SW480 (cell line): Measurements from ENCODE around the gene GMPPB.
"Not testable (repeated sequence)": the region's sequence is repeated elsewhere in the genome, so short reads cannot be mapped to it uniquely, and the experiment has no call there.

ENCODE experiments used
- DNase-seq: peaks from one replicate; pipeline ENCODE4 v3.0.0-alpha.2; 2016; ENCODE audit warnings: low spot score

GMPPB gene

DNA sequence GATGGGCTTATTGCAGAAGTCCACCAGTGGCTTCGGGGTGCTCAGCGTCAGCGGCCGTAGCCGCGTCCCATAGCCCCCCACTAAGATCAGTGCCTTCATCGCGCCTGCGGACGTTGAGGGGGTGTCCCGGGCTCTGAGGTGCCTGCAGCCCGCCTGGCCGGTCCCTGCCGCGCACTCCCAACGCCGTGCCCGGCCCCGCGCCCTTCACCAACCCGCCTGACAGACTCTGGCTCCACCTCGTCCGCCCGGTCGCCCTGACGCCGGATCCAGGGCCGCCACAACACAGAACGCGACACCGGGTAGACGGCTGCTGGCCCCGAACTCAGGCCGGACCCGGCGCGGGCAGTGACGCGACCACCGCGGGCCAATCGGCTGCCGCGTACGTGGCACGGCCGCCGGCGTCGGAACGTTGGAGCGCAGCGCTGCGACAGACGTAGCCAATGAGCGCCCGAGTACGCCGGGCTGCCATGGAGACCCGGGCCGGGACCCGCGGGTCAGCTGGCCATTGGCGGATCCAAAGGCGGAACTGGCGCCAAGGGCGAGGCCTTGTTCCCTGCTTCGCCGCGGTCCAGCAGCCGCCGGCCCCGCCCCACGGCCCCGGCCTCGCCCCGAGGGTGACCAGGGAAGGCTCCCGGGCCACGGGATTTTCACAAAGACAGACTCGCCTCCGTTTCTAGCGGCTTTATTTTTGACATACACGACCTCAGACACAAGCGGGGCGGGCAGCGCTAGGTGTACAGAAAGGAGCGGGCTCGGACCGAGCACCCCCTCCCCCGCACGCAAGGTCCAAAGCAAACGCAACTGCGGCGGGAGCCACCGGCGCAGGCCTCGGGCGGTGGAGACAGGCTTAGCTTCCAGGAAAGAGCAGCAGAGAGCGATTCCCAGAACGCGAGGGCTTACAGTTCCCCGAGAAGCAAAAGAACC lies at the start of gene GMPPB:
TSS of gene GMPPB (minus strand) at position 324 of the 924 bp plus-strand sequence. CDS start at position 99, 225 bp downstream.
- peak; percentile 96 for DNase-seq

DNA sequence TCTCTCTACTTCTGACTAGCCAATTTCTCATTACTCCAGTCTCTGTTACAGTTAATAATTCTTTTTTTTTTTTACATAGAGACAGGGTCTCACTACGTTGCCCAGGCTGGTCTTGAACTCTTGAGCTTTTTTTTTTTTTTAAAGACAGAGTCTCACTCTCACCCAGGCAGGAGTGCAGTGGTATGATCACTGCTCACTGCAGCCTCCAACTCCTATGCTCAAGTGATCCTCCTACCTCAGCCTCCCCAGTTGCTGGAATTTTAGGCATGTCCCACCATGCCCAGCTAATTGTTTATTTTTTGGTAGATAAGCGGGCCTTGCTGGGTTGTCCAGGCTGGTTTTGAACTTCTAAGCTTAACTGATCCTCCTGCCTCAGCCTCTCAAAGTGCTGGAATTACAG lies 49.0 kb upstream of the GMPPB start:
- DNase-seq: no peak

DNA sequence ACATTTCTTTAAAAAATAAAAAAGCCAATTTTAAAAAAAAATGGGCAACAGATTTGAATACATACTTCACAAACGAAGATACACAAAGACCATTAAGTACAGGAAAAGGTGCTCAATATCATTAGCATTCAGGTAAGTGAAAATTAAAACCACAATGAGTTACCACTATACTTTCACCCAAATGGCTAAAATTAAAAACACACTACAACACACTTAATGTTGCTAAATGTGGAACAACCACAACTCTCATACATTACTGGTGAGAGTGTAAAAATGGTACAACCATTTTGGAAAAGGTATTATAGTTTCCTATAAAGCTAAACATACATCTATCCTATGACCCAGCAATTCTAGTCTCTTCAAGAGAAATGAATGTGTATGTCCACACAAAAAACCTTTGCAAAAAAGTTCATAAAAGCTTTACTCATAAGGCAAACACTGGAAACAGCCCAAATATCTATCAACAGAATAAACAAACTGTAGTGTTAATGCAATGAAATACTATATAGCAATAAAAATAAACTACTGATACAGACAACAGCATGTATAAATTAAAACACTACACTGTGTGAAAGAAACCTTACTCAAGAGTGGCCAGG lies 47.7 kb upstream of the GMPPB start:
- DNase-seq: no peak

DNA sequence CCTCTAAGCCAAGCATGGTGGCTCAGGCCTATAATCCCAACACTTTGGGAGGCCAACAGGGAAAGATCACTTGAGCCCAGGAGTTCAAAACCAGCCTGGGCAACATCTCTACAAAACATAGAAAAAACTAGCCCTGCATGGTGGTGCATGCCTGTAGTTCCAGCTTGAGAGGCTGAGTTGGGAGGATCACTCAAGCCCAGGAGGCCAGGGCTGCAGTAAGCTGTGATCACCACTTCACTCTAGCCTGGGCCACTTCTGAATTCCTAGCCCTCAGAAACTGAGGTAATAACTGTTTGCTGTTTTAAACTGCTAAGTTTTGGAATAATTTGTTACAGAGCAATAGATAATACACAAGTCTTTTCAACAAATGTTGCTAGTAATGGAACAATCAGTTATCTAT lies 46.2 kb upstream of the GMPPB start:
- no peak for DNase-seq

DNA sequence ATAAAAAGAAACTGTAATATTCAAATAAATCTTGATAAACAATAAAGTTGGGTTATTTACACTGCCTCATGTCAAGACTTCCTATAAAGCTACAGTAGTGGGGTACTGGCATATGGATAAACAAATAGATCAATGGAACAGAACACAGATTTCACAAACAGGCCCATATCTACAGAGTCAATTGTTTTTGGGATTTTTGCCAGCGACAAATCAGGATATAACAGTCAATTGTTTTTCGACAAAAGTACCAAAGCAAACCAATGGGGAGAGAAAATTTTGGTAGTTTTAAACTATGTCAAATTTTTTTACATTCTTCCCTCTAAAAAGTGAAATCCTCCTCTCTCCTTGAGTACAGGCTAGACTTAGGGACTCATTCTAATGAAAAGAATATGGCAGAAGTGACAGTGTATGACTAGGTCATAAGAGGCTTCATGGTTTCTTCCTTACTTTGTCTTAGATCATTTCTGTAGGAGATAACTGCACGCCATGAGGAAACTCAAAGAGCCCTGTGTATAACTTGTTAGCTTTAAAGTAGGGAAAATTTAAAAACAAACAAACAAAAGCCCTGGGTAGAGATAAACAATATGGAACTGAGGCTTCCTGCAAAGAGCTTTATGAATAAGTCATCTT lies 45.6 kb upstream of the GMPPB start:
- DNase-seq: no peak

DNA sequence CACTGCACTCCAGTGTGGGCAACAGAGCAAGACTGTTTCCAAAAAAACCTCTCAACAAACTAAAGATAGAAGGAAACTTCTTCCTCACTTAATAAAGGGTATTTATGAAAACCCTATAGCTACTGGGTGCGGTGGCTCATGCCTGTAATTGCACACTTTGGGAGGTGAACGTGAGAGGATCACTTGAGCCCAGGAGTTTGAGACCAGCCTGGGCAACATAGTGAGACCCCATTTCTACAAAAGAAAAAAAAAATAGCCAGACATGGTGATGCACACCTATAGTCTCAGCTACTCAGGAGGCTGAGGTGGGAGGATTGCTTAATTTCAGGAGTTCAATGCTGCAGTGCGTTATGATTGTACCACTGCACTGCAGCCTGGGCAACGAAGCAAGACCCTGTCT lies 40.2 kb upstream of the GMPPB start:
- DNase-seq: no peak

DNA sequence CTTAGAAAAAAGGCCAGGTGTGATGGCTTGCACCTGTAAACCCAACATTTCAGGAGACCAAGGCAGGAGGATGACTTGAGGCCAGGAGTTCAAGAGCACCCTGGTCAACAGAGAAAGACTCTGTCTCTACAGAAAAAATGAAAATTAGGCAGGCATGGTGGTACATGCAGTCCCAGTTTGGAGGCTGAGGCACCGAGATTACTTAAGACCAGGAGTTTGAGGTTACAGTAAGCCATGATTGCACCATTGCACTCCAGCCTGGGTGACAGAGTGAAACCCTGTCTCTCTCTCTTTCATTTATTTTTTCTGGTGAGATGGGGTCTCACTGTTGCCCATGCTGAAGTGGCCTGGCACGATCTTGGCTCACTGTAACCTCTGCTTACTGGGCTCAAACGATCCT lies 37.9 kb upstream of the GMPPB start:
- no peak for DNase-seq

DNA sequence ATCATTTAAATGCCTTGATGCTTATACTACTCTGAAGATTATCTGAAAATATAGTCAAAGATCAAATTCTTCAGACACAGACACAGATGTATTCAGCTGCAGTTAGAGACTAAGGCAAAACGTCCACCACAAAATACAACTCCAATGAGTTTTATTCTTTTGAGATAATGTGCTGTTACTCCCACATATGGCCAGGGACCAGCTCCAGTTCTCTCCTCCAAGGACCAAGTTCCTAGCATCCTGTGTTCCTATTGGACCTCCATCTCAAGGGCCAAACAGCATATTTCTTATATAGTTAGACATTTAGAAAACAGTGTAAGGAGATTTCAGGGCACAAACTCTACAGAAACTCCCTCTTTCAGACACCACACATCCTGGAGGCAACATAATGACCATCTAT lies 35.5 kb upstream of the GMPPB start:
- no peak for DNase-seq

DNA sequence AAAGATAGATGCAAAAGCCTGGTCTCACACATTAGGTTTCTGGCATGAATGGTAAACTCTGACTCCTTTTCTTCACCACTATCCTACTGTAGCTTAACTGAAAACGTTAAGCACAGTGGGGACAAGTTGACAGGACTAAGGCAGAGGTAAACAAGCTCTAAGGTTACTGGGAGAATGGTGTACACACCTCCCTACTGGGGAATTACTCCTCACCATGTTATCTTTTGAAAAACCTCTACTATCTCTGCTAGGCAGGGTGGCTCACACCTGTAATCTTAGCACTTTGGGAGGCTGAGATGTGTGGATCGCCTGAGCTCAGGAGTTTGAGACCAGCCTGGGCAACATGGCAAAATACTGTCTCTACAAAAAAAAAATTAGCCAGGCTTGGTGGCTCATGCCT lies 33.4 kb upstream of the GMPPB start:
- no peak for DNase-seq

DNA sequence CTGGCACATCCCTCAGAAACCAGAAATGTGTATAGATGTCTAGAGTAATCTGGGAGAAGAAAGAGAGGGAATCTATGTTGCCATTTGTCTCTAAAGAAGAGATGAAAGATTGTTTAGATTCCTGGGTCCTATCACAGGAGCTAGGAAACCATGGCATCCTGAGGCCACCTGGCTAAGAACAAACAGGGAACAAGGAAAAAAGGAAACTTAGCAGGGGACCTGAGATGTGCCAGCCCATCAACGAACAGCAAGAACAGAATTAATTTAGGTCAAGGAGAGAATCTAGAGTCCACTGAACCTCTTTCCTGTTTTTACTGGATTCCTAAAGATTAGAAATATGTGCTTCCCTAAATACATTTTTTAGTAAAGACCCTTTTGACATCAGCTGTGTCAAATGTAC lies 32.3 kb upstream of the GMPPB start:
- DNase-seq: no peak

DNA sequence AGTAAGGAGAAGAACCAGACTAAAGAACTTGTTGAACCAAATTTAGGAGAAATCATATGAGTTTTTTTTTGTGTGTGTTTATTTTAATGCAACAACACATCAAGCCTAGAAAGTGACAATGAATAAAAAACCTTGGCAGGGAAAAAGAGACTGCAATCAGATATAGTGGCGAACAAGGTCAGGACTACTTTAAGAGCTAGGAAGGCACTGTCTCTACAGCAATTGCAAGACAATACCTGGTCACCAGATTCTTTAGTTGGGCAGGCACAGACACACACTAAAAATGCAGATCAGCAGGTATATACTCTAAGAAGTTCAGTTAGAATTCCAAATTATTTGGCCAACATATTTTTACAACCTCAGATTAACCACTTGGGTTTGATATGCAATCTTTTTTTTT lies 30.8 kb upstream of the GMPPB start:
- no peak for DNase-seq

DNA sequence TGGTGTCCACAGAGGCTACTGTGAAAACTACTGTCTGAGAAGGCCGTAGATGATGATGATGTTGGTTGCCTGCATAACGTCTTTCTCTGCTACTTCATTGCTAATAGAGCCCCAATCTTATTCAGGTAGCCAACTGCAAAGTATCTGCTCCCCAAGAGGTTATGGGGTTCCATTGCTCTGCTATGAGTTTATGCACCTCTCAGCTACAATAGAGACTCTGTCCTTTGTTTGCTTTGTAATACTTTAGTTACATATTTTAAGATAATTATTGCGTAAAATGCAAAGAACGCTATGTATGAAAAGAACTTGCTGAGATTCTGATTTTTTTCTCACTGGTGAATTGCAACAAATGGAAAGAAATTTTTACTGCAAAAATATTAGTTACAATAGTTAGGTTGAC lies 27.8 kb upstream of the GMPPB start:
- no peak for DNase-seq

DNA sequence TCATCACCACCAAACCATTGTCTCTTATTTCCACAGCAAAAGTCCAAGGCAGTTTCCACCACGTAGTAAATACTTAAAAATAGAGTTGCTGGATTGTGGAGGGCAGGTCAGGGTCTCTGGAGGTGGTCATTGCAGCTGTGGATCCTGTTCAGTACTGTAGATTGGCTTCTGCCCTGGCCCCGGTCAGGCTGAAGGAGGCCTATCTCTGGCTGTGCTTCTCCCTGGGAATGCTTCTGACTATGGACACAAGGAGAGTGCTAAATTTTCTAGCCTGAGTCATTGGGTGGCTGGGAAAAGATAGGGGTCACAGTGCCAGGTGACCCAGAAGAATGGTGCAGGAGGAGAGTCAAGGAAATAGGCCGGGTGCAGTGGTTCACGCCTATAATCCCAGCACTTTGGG lies 26.3 kb upstream of the GMPPB start:
- DNase-seq: no peak

DNA sequence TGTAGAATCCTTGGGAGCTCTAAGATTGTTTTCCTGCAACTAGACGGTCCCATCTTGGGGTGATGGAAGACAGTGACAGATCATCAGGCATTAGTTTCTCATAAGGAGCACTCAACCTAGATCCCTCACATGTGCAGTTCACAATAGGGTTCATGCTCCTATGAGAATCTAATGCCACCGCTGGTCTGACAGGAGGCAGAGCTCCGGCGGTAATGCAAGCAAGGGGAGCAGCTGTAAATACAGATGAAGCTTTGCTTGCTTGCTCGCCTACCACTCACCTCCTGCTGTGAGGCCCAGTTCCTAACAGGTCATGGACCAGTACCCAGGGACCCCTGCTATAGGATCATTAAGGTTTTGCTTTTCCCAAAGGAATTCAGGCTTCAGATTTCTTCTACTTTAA lies 25.1 kb upstream of the GMPPB start:
- DNase-seq: not testable (repeated sequence)

DNA sequence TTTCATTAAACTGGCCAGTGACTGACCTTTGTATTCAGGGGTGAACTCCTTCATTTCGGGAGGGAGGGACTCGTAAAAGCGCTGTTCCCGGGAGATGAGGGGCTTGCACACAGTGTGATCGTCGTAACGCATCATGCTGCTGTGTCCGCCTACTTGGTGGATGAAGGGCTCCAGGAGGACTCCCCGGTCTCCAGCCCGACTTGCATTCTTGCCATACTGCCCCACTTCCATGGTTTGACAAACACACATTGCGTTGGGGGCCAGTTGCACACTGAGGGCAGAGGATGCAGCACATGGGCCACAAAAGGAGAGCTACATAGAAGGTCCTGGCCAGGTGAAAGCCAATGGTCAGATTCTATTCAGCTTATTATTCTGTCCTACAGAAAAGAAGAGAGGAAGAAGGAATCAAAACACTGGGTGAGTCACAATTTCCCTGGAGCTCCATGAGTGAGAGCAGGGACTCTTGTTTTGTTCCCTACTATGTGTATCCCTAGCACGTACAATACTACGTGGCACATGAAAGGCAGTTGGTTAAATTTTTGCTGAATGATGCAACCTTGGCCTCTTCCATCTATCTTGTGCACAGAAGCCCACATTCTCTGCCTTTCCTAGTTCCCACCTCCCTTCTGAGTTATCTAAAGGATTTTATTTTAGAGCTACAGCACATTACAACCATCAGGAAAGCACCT lies 24.2 kb upstream of the GMPPB start:
- no peak for DNase-seq

DNA sequence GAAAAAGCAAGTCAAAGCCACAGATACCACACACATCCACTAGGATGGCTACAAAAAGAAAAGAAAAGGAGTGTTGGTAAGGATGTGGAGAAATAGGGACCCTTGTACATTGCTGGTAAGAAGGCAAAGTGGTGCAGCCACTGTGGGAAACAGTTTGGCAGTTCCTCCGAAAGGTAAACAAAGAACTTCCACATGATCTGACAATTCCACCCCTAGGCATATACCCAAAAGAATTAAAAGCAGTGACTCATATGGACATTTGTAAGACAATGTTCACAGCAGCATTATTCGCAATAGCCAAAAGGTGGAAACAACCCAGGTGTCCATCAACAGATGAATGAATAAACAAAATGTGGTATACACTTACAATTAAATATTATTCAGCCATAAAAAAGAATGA lies 22.2 kb upstream of the GMPPB start:
- no peak for DNase-seq

DNA sequence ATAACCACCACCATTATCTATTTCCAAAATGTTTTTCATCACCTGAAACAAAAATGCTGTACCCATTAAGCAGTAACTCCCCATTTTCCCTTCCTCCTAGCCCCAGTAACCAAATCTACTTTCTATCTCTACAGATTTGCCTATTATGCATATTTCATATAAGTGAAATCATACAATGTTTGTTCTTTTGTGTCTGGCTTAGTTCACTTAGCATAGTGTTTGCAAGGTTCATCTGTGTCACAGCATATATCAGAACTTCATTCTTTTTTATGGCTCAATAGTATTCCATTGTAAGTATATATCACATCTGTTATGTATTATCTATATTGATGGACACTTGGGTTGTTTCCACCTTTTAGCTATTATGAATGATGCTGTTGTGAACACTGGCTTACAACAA lies 16.7 kb upstream of the GMPPB start:
- no peak for DNase-seq

DNA sequence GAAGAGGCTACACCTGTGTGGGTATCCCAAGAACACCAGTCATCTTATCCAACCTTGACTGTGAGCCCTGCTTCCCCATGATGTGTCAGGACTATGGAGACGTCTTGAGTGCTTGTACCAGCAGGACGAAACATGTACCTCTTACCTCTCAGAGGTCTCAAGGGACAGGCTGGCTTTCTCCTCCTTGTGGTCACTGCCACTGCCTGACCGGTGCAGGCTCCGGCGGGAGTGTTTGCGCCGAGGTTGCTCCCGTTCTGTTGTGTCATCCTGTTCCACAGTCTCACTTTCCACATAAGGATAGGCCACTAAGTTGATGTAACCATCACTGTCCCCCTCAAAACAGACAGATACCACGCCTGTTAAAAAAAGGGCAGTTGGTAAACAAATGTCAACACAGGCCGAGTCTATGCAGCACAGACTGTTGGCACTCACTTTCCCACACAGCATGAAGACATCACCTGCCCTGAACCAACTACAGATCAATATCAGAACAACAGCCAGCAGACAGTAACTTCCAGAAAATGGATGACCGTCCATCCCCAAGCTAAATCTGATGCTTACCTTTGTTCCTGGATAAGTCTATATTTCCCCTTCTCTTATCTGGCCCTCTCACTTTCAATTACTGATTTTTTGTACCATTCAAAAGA lies 14.4 kb upstream of the GMPPB start:
- DNase-seq: no peak

DNA sequence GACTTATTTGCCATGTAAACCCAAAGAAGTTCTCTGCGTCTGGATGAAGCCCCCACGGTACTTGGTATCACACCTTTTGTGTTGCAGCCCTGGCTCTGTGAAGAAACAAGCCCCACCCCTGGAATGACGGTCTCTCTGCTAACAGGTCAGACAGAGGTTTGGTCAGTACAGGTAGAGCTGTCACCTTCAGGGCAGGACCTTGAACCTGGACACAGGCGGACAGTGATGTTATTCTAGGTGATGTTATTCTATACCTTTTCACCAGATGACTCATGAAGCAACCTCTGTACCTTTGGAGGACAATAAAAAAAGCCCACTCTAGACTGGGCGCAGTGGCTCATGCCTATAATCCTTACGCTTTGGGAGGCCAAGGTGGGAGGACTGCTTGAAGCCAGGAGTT lies 11.0 kb upstream of the GMPPB start:
- DNase-seq: no peak

DNA sequence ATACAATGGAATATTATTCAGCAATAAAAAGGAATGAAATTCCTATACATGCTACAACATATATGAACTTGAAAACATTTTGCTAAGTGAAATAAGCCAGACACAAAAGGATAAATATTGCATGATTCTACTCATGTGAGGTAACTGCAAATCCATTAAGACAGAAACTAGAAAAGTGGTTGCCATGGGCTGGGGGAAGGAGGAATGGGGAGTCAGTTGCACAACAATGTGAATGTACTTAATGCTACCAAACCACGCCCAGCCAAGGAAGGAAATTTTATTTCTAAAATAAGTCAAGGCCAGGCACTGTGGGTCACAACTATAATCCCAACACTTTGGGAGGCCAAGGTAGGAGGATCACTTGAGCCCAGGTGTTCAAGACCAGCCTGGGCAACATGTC lies 9.8 kb upstream of the GMPPB start:
- DNase-seq: no peak

DNA sequence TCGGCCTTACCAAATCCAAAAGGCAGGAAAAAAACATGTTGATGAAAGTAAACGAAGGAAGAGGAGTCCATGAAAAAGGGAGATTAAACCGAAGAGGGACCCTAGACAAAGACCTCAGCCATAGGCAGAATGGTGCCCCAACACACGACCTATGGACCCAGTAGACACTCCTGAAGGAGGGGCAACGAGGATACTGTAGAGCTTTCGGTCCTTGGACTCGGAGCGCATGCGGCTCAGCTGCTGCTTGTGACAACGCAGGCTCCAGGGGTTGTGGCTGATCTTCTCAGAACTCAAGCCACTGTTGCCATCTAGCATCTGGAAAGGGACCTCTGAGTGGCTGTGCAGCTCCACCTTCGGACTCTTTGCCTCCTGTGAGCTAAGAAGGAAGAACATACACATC lies 8.8 kb upstream of the GMPPB start:
- DNase-seq: no peak

DNA sequence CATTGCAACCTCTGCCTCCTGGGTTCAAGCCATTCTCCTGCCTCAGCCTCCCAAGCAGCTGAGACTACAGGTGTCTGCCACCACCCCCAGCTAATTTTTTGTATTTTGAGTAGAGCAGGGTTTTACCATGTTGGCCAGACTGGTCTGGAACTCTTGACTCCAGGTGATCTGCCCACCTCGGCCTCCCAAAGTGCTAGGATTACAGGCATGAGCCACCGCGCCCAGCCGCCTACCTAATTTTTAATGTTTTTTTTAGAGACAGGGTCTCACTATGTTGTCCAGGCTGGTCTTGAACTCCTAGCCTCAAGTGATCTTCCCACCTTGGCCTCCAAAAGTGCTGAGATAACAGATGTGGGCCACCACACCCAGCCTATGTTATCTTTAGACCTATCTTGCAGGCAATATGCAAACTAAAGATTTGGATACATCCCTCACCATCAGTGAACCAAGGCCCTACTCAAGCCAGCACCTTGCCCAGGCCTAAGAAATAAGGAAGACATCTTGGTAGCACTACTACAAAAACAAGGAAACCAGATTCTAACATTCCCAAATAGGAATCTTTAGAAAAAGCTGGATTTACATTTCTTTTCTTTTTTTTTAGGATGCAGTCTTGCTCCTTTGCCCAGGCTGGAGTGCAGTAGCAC lies 6.3 kb upstream of the GMPPB start:
- no peak for DNase-seq
